Duodenal mucosa (tissue), 2 donors: Measurements from ENCODE around the gene MYO7B.

Experiments used
- H3K27ac ChIP-seq: one replicate; pipeline ENCODE4 v1.7.0; 2013; ENCODE audit warnings: low read depth, low read length
- H3K27me3 ChIP-seq, 2 donors: one replicate each; pipeline ENCODE4 v1.7.0; 2013; ENCODE audit warnings: low read length in 2 of 2, control low read depth in 1 of 2; ENCODE audit not compliant: insufficient read depth in 2 of 2, control insufficient read depth in 1 of 2
- H3K36me3 ChIP-seq, 2 donors: one replicate each; pipeline ENCODE4 v1.7.0; 2013; ENCODE audit warnings: low read length in 2 of 2, control low read depth in 1 of 2; ENCODE audit not compliant: insufficient read depth in 2 of 2, control insufficient read depth in 1 of 2
- H3K4me1 ChIP-seq, 2 donors: one replicate each; pipeline ENCODE4 v1.7.0; 2013; ENCODE audit warnings: low read length in 2 of 2, control low read depth in 1 of 2; ENCODE audit not compliant: insufficient read depth in 2 of 2, control insufficient read depth in 1 of 2
- H3K4me3 ChIP-seq, 2 donors: one replicate each; pipeline ENCODE4 v1.7.0; 2013; ENCODE audit warnings: low read length in 2 of 2, low read depth in 1 of 2
- H3K9ac ChIP-seq, 2 donors: one replicate each; pipeline ENCODE4 v1.7.0; 2013; ENCODE audit warnings: low read length in 2 of 2, low read depth in 1 of 2
- H3K9me3 ChIP-seq, 2 donors: one replicate each; pipeline ENCODE4 v1.7.0; 2013; ENCODE audit warnings: low read length in 2 of 2, control low read depth in 1 of 2; ENCODE audit not compliant: control insufficient read depth in 1 of 2

MYO7B gene

GRCh38 chr2:127612111-127612822 lies 76.8 kb downstream of the MYO7B start:
- no peaks in the 10 kb centered on the region for H3K27me3 ChIP-seq
- H3K4me3 ChIP-seq, result no peak overlapping the region
- no peak overlapping the region for H3K9ac ChIP-seq
- no peak overlapping the region for H3K27ac ChIP-seq
- no peaks in the 10 kb centered on the region for H3K9me3 ChIP-seq
- H3K36me3 ChIP-seq, result peaks cover 41 to 80% of the 10 kb centered on the region in 2 donors
- H3K4me1 ChIP-seq, result no peaks in the 10 kb centered on the region

- Histone ChIP-seq H3K4me3 (no peak overlapping the region), H3K4me1 (no peaks in the 10 kb centered on the region), H3K9me3 (no peaks in the 10 kb centered on the region), H3K27ac (no peak overlapping the region), H3K27me3 (no peaks in the 10 kb centered on the region), H3K9ac (no peak overlapping the region), H3K36me3 (peaks cover 28 to 64% of the 10 kb centered on the region in 2 donors)
Measured at GRCh38 chr2:127614246-127614645, 78.8 kb downstream of the MYO7B start.

- H3K4me1 ChIP-seq, result no peaks in the 10 kb centered on the region
- H3K36me3 ChIP-seq, result peaks cover 28 to 59% of the 10 kb centered on the region in 2 donors
- no peaks in the 10 kb centered on the region for H3K27me3 ChIP-seq
- no peak overlapping the region for H3K9ac ChIP-seq
- H3K27ac ChIP-seq, result no peak overlapping the region
- H3K9me3 ChIP-seq, result no peaks in the 10 kb centered on the region
- H3K4me3 ChIP-seq, result no peak overlapping the region
Measured at GRCh38 chr2:127614731-127615130, 79.2 kb downstream of the MYO7B start.

GRCh38 chr2:127615511-127616166 lies 80.2 kb downstream of the MYO7B start:
- Histone ChIP-seq H3K4me3 (no peak overlapping the region), H3K9me3 (no peaks in the 10 kb centered on the region), H3K27ac (no peak overlapping the region), H3K27me3 (no peaks in the 10 kb centered on the region), H3K4me1 (no peaks in the 10 kb centered on the region), H3K9ac (no peak overlapping the region), H3K36me3 (peaks cover 24 to 51% of the 10 kb centered on the region in 2 donors)

- Histone ChIP-seq H3K4me1 (no peaks in the 10 kb centered on the region), H3K27ac (no peak overlapping the region), H3K36me3 (peaks cover 19 to 50% of the 10 kb centered on the region in 2 donors), H3K9me3 (no peaks in the 10 kb centered on the region), H3K4me3 (no peak overlapping the region), H3K9ac (no peak overlapping the region), H3K27me3 (peaks cover 0 to 4% of the 10 kb centered on the region in 2 donors)
Measured at GRCh38 chr2:127618551-127619202, 83.2 kb downstream of the MYO7B start.

- Histone ChIP-seq H3K4me1 (no peaks in the 10 kb centered on the region), H3K27ac (no peak overlapping the region), H3K27me3 (peaks cover 0 to 4% of the 10 kb centered on the region in 2 donors), H3K9me3 (no peaks in the 10 kb centered on the region), H3K36me3 (peaks cover 19 to 50% of the 10 kb centered on the region in 2 donors), H3K9ac (no peak overlapping the region), H3K4me3 (no peak overlapping the region)
Measured at GRCh38 chr2:127619203-127619590, 83.7 kb downstream of the MYO7B start.

GRCh38 chr2:127619877-127620705 lies 84.6 kb downstream of the MYO7B start:
- H3K4me3 ChIP-seq, result no peak overlapping the region
- peaks cover 14 to 50% of the 10 kb centered on the region in 2 donors for H3K36me3 ChIP-seq
- H3K4me1 ChIP-seq, result no peaks in the 10 kb centered on the region
- H3K27me3 ChIP-seq, result peaks cover 0 to 4% of the 10 kb centered on the region in 2 donors
- no peak overlapping the region for H3K9ac ChIP-seq
- no peaks in the 10 kb centered on the region for H3K9me3 ChIP-seq
- H3K27ac ChIP-seq, result no peak overlapping the region

- H3K36me3 ChIP-seq, result peaks cover 14 to 50% of the 10 kb centered on the region in 2 donors
Measured at GRCh38 chr2:127620866-127621265, 85.4 kb downstream of the MYO7B start.

GRCh38 chr2:127621981-127622431 lies 86.5 kb downstream of the MYO7B start:
- Histone ChIP-seq H3K9ac (no peak overlapping the region), H3K9me3 (no peaks in the 10 kb centered on the region), H3K36me3 (peaks cover 14 to 51% of the 10 kb centered on the region in 2 donors), H3K4me3 (no peak overlapping the region), H3K27me3 (peaks cover 0 to 4% of the 10 kb centered on the region in 2 donors), H3K27ac (no peak overlapping the region), H3K4me1 (no peaks in the 10 kb centered on the region)

More at GRCh38 chr2:127620866-127621265, 85.4 kb downstream of the MYO7B start:
- Histone ChIP-seq H3K4me3 (no peak overlapping the region), H3K27me3 (peaks cover 0 to 4% of the 10 kb centered on the region in 2 donors), H3K4me1 (no peaks in the 10 kb centered on the region), H3K27ac (no peak overlapping the region), H3K9ac (no peak overlapping the region), H3K9me3 (no peaks in the 10 kb centered on the region)
